PC-3 (cell line): ENCODE results near the gene RHOG. TPM values are rescaled to one million over a fixed set of nuclear protein-coding genes. Genes with fewer than 3 reads are reported as not detected.

Experiments used
- ATAC-seq: fragments of 200-7000 bp; cut with Tn5 transposase; 2 replicates; pipeline ENCODE4 v1.9.1; 2020; ENCODE audit warnings: mild to moderate bottlenecking, moderate library complexity
- BruUV-seq: library from RNA; stranded (reverse); fragments of 400-500 nt; replicated peaks from 2 replicates; lab custom pipeline; 2021; lab: Mats Ljungman, UMichigan
- CTCF ChIA-PET: fragments of 300-600 bp; sonication (Branson Sonifier 250); formaldehyde crosslinking; loops from one replicate; lab custom pipeline; 2022; ENCODE audit warnings: antibody characterized with exemption; lab: Charles Lee
- POLR2A ChIA-PET: fragments of 300-600 bp; sonication (Branson Sonifier 250); formaldehyde crosslinking; loops from one replicate; lab custom pipeline; 2022; ENCODE audit warnings: antibody characterized with exemption; ENCODE audit not compliant: unreplicated experiment; lab: Charles Lee
- DNase-seq: peaks from one replicate; pipeline ENCODE4 v3.0.0-alpha.2; 2015
- H2AFZ ChIP-seq: fragments of 300-600 bp; sonication (generic); 2 replicates; pipeline ENCODE4 v1.6.0; 2016; ENCODE audit warnings: antibody characterized with exemption, low read length
- H3F3A ChIP-seq: fragments of 300-600 bp; sonication (generic); one replicate; pipeline ENCODE4 v1.6.0; 2017; ENCODE audit warnings: antibody characterized with exemption, low read length, control low read depth, mild to moderate bottlenecking; ENCODE audit not compliant: unreplicated experiment
- H3K27ac ChIP-seq: fragments of 300-600 bp; sonication (generic); 2 replicates; pipeline ENCODE4 v1.5.1; 2016; ENCODE audit warnings: mild to moderate bottlenecking, low read length
- H3K27me3 ChIP-seq: fragments of 300-600 bp; sonication (generic); 2 replicates; pipeline ENCODE4 v1.6.1; 2016; ENCODE audit warnings: low read length, mixed read lengths
- H3K36me3 ChIP-seq: fragments of 300-600 bp; sonication (generic); 2 replicates; pipeline ENCODE4 v1.6.1; 2016; ENCODE audit warnings: low read depth, mixed run types, low read length, mixed read lengths
- H3K4me1 ChIP-seq: fragments of 300-600 bp; sonication (generic); 2 replicates; pipeline ENCODE4 v1.5.1; 2016; ENCODE audit warnings: low read length; ENCODE audit not compliant: insufficient read depth
- H3K4me2 ChIP-seq: fragments of 300-600 bp; sonication (generic); 2 replicates; pipeline ENCODE4 v1.6.0; 2016; ENCODE audit warnings: low read length
- H3K4me3 ChIP-seq: fragments of 300-600 bp; sonication (generic); 2 replicates; pipeline ENCODE4 v1.5.1; 2016; ENCODE audit warnings: mild to moderate bottlenecking, low read length, mixed read lengths
- H3K79me2 ChIP-seq: fragments of 300-600 bp; sonication (generic); 2 replicates; pipeline ENCODE4 v1.6.1; 2017; ENCODE audit warnings: low read length, mixed read lengths
- H3K9ac ChIP-seq: fragments of 300-600 bp; sonication (generic); 2 replicates; pipeline ENCODE4 v1.6.0; 2016; ENCODE audit warnings: mild to moderate bottlenecking, low read length
- H3K9me2 ChIP-seq: fragments of 300-600 bp; sonication (generic); replicated peaks from 2 replicates; pipeline ENCODE4 v1.6.1; 2016; ENCODE audit warnings: mixed run types, low read length, mixed read lengths
- H3K9me3 ChIP-seq: fragments of 300-600 bp; sonication (generic); 2 replicates; pipeline ENCODE4 v1.6.1; 2016; ENCODE audit warnings: low read length, mixed read lengths
- H4K20me1 ChIP-seq: fragments of 300-600 bp; sonication (generic); 2 replicates; pipeline ENCODE4 v1.6.1; 2016; ENCODE audit warnings: low read length, mixed read lengths
- EZH2 ChIP-seq: fragments of 300-600 bp; sonication (generic); IDR thresholded peaks from one replicate; pipeline ENCODE4 v1.6.1; 2017; ENCODE audit warnings: antibody characterized with exemption, mild to moderate bottlenecking, low read length; ENCODE audit not compliant: unreplicated experiment
- EZH2phosphoT487 ChIP-seq: fragments of 300-600 bp; sonication (generic); IDR thresholded peaks from 2 replicates; pipeline ENCODE4 v1.6.1; 2018; ENCODE audit warnings: mild to moderate bottlenecking, antibody characterized with exemption, low read length, borderline replicate concordance
- intact Hi-C: fragments of 100-400 bp; cut with micrococcal nuclease; formaldehyde crosslinking; loops from 2 replicates; pipeline ENCODE4 v1.9.0; 2023
- total RNA-seq: library from RNA; depleted of rRNA; stranded (reverse); fragments of >200 nt; gene quantifications from 2 replicates; pipeline ENCODE4 v1.2.3, GENCODE V29; 2014
- TF ChIP-seq, protein P1 (sequence below): fragments of 300-600 bp; sonication (generic); conservative IDR thresholded peaks from 2 replicates; pipeline ENCODE4 v1.5.1; 2017; ENCODE audit warnings: antibody characterized with exemption, low read depth, mild to moderate bottlenecking, low read length

RHOG gene
- total RNA-seq, 1 experiment from 2014 or later, result 31.2 TPM

GRCh38 chr11:3877364-3878257 is 36.9 kb upstream of the RHOG start:
- H3K4me2 ChIP-seq, result peak overlapping the region; percentile 43
- H3K36me3 ChIP-seq, result no peaks in the 10 kb centered on the region
- DNase-seq (peak; percentile 67), ATAC-seq (peak; percentile 60)
- no peaks in the 10 kb centered on the region for H3F3A ChIP-seq
- H4K20me1 ChIP-seq, result no peaks in the 10 kb centered on the region
- H3K79me2 ChIP-seq, result peaks cover 49% of the 10 kb centered on the region
- ChIA-PET POLR2A (no interaction called here), CTCF (no interaction called here)
- H2AFZ ChIP-seq, result peak overlapping the region; percentile 31; the same call in 1 of the 2 replicates
- no peaks in the 10 kb centered on the region for H3K9me2 ChIP-seq
- no peak overlapping the region for H3K9ac ChIP-seq
- intact Hi-C loops, result no loop called here
- H3K9me3 ChIP-seq, result no peaks in the 10 kb centered on the region
- H3K4me1 ChIP-seq, result peaks cover 31% of the 10 kb centered on the region
- no peak overlapping the region; the same call in 1 of the 2 replicates for H3K4me3 ChIP-seq
- TF ChIP-seq EZH2 (no peak), EZH2phosphoT487 (no peak)
- TF ChIP-seq, protein P1, sequence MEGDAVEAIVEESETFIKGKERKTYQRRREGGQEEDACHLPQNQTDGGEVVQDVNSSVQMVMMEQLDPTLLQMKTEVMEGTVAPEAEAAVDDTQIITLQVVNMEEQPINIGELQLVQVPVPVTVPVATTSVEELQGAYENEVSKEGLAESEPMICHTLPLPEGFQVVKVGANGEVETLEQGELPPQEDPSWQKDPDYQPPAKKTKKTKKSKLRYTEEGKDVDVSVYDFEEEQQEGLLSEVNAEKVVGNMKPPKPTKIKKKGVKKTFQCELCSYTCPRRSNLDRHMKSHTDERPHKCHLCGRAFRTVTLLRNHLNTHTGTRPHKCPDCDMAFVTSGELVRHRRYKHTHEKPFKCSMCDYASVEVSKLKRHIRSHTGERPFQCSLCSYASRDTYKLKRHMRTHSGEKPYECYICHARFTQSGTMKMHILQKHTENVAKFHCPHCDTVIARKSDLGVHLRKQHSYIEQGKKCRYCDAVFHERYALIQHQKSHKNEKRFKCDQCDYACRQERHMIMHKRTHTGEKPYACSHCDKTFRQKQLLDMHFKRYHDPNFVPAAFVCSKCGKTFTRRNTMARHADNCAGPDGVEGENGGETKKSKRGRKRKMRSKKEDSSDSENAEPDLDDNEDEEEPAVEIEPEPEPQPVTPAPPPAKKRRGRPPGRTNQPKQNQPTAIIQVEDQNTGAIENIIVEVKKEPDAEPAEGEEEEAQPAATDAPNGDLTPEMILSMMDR, result no peak
- H3K27me3 ChIP-seq, result no peaks in the 10 kb centered on the region
- H3K27ac ChIP-seq, result peak overlapping the region; percentile 74
- BruUV-seq, result no TSS peak

DNA sequence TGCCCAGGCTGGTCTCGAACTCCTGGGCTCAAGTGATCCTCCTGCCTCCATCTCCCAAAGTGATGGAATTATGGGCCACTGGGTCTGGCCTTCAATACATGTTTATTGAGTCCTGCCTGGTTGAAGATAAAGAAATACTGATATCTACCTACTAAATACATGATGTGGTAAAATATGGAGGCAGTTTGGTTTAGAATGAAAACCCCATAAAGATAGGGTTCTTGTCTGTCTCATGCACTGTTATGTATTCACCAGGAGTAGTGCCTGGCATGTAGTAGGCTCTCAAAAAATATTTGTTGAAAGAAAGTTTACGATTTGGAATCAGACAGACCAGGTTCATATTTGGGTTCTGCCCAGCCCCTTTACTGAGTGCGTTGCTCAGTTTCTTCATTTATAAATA is 35.9 kb upstream of the RHOG start:
- Histone ChIP-seq H4K20me1 (no peaks in the 10 kb centered on the region), H3K9me2 (no peaks in the 10 kb centered on the region), H3K27ac (peak overlapping the region; percentile 74; the same call in 1 of the 2 replicates), H3F3A (no peaks in the 10 kb centered on the region), H3K4me2 (no peak overlapping the region), H3K79me2 (peaks cover 50% of the 10 kb centered on the region), H3K4me1 (peaks cover 31% of the 10 kb centered on the region), H3K9ac (no peak overlapping the region), H3K9me3 (no peaks in the 10 kb centered on the region), H3K4me3 (no peak overlapping the region), H2AFZ (no peak overlapping the region), H3K27me3 (no peaks in the 10 kb centered on the region), H3K36me3 (no peaks in the 10 kb centered on the region)
- POLR2A ChIA-PET, result no interaction called here
- CTCF ChIA-PET, result no interaction called here
- TF ChIP-seq EZH2phosphoT487, result no peak
- TF ChIP-seq, protein P1, result no peak
- TF ChIP-seq EZH2, result no peak
- intact Hi-C loops, result no loop called here
- DNase-seq (no peak), ATAC-seq (no peak)
- no TSS peak for BruUV-seq
